ENCODE measurements around the gene DRD3.

The DRD3 gene

GRCh38 chr3:114083112-114083511 lies 95.7 kb downstream of the DRD3 start:
- no peak for TF ChIP-seq CTCF (conservative IDR thresholded peaks at IDR 0.05; ENCODE audit: low read length)
- no peak for DNase-seq (ENCODE audit: low read depth)
- no peak overlapping the region for H3K4me3 ChIP-seq (ENCODE audit: low read length)

- TF ChIP-seq CTCF (conservative IDR thresholded peaks at IDR 0.05; ENCODE audit: low read length): no peak
- peak; percentile 72 for DNase-seq (ENCODE audit: low read depth)
- H3K4me3 ChIP-seq (ENCODE audit: low read length): no peak overlapping the region
These were observed 97.8 kb downstream of the DRD3 start for GRCh38 chr3:114081037-114081436.

GRCh38 chr3:114080201-114080600 lies 98.7 kb downstream of the DRD3 start:
- no peak for TF ChIP-seq CTCF (conservative IDR thresholded peaks at IDR 0.05; ENCODE audit: low read length)
- H3K4me3 ChIP-seq (ENCODE audit: low read length): no peak overlapping the region
- DNase-seq (ENCODE audit: low read depth): no peak

GRCh38 chr3:114079761-114080160 lies 99.1 kb downstream of the DRD3 start:
- TF ChIP-seq CTCF (conservative IDR thresholded peaks at IDR 0.05; ENCODE audit: low read length): no peak
- H3K4me3 ChIP-seq (ENCODE audit: low read length): no peak overlapping the region
- DNase-seq (ENCODE audit: low read depth): no peak

GRCh38 chr3:114078126-114078525 lies 100.7 kb downstream of the DRD3 start:
- peak; percentile 64 for DNase-seq (ENCODE audit: low read depth)
- H3K4me3 ChIP-seq (ENCODE audit: low read length): no peak overlapping the region
- TF ChIP-seq CTCF (conservative IDR thresholded peaks at IDR 0.05; ENCODE audit: low read length): no peak
